ENCODE data around the gene ANKRD26. TPM values are rescaled to one million over a fixed set of nuclear protein-coding genes. Genes with fewer than 3 reads are reported as not detected.

ANKRD26 gene
- total and polyA plus RNA-seq, 2 of the 13 experiments (the other 11 are each of a cell fraction or from before 2014, with no cell fraction given): 1.5 to 9.6 TPM

GRCh38 chr10:27099916-27100812, at the start of gene ANKRD26 (continued):
- TF ChIP-seq NFRKB (IDR thresholded peaks at IDR 0.05) (0 out of 2 replicates have a peak, but pooled peaks have one; percentile 66), ZSCAN12 (CRISPR knock-in tag; IDR thresholded peaks at IDR 0.05) (no peak), MAF1 (CRISPR knock-in tag; IDR thresholded peaks at IDR 0.05; ENCODE audit: borderline replicate concordance) (0 out of 2 replicates have a peak, but pooled peaks have one; percentile 69), ZNF280B (CRISPR knock-in tag; IDR thresholded peaks at IDR 0.05; ENCODE audit: borderline replicate concordance) (0 out of 2 replicates have a peak, but pooled peaks have one; percentile 50), TFDP1 (CRISPR knock-in tag; IDR thresholded peaks at IDR 0.05; ENCODE audit: borderline replicate concordance) (0 out of 2 replicates have a peak, but pooled peaks have one; percentile 54), RBFOX2 (IDR thresholded peaks at IDR 0.05; ENCODE audit: low read depth, low read length) (peak; percentile 76), GRHL1 (CRISPR knock-in tag; conservative IDR thresholded peaks at IDR 0.05) (no peak), ZBTB10 (CRISPR knock-in tag; IDR thresholded peaks at IDR 0.05; ENCODE audit: borderline replicate concordance) (no peak), ZNF264 (CRISPR knock-in tag; IDR thresholded peaks at IDR 0.05) (no peak), NFYB (CRISPR knock-in tag; IDR thresholded peaks at IDR 0.05) (no peak), ZNF597 (CRISPR knock-in tag; IDR thresholded peaks at IDR 0.05) (no peak), ZBTB42 (CRISPR knock-in tag; IDR thresholded peaks at IDR 0.05) (no peak), SOX13 (IDR thresholded peaks at IDR 0.05) (no peak), SOX13 (CRISPR knock-in tag; conservative IDR thresholded peaks at IDR 0.05 in 1 of 2, IDR thresholded peaks at IDR 0.05 in 1 of 2) (no peak), ZBTB20 (CRISPR knock-in tag; IDR thresholded peaks at IDR 0.05; ENCODE audit: borderline replicate concordance, low read depth) (no peak), REPIN1 (CRISPR knock-in tag; IDR thresholded peaks at IDR 0.05; ENCODE audit: borderline replicate concordance, low read depth) (no peak), JARID2 (CRISPR knock-in tag; IDR thresholded peaks at IDR 0.05; ENCODE audit: insufficient replicate concordance) (no peak), EED (CRISPR knock-in tag; IDR thresholded peaks at IDR 0.05) (peak; percentile 88; the same call in 1 of the 2 replicates), ZNF138 (CRISPR knock-in tag; IDR thresholded peaks at IDR 0.05; ENCODE audit: low read depth) (no peak)
